ENCODE measurements around the gene RPL19.
"Not testable (repeated sequence)": the region's sequence is repeated elsewhere in the genome, so short reads cannot be mapped to it uniquely, and the experiment has no call there.

RPL19 gene

DNA sequence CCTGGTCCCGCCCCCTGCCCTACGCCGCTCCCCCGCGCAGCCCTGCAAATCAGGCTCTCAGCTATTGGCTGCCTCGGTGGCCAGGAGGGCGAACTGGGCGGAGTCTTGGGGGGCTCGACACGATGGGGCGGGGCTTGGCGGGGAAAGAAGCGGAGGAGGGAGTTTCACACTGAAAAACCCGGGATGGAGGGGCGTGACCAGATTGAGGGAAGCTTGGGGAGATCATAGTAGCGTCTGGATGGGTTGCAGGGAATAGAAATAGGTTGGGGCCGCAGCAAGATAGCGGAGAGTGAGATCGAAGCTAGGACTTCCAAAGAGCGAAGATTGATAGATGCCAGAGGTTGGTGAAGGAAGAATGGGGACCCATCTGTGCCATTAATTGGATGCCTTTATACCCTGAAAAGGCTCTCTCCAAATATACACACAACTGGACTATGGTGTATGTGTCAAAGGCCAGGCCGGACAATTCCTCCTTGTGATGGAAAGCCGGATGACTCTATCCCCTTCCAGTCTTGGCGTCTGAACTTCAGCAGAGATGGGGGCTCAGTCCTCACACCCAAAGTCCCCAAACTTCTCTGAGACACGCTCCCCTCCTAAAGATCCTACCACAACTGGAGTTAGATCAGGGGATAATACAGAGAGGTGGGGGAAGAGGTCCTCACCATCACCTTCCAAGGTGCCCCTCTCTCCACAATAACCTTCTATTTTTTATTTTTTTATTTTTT is 26.0 kb downstream of the RPL19 start:
- no peak for DNase-seq

DNA sequence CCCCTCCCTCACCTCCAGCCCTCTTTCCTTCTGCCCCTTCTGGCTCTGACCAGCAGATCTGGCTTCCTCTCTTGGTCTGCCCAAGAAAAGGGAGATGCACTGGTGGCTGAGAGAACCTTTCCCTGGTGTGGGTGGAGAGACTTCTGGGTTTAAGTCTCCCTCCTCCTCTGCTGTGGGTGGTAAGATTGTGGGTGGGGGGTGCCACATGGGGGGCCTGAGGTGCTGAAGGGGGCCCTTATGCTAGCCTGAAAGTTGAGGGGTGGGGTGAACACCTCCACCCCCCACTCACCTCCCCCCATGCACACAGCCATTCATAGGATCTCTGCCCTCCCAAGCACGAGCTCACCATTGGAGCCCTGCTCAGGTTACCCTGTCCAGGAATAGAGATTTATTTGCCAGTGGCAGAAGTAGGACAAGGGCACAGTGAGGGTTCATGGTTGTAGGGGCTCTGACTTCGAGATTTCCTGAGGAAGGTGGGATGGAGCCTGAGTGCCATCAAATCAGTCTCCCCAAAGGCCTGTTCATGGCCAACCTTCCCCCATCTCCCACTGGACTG is 27.4 kb downstream of the RPL19 start:
- no peak for DNase-seq

DNA sequence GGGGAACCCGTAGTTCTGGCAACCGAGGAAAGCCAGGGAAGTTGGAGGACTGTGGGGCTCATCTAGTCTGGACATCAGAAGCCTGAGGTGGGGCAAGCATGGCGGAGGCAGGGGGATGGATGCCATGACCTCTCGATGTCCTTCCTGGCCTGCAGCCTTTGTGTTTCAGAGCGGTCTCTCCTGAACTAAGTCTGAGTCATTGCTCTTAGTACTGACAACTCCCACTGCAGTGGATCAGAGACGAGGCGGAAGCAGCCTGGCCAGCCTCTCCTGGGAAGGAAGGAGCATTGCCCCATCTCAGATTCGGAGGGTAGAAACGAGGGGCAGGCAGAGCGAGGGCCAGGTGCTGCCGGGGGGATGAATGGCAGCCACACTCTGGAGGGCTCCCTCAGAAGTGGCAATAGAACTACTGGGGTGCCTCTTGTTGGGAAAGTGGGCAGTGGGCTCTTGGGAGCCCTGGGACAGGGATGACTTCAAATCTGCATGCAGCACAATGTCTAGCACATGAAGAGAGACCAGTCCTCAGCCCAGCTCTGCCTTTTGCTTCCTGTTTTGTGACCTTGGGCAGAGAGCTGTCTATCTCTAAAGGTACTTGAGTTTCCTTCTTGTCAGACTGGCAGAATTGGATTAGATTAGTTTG is 29.3 kb downstream of the RPL19 start:
- no peak for DNase-seq

DNA sequence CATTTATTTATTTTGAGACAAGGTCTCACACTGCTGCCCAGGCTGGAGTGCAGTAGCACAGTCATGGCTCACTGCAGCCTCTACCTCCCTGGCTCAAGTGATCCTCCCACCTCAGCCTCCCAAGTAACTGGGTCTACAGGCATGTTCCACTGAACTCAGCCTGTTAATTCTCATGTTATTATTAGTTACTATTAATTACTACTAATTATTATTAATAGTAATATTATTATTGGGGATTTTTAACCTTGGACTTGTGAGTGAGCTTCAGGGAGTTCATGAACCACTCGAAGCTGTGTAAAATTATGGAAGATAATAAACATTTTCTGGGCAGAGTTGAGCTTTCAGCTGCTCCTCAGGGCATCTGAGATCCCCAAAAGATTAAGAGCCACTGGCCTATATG is 30.3 kb downstream of the RPL19 start:
- no peak for DNase-seq

DNA sequence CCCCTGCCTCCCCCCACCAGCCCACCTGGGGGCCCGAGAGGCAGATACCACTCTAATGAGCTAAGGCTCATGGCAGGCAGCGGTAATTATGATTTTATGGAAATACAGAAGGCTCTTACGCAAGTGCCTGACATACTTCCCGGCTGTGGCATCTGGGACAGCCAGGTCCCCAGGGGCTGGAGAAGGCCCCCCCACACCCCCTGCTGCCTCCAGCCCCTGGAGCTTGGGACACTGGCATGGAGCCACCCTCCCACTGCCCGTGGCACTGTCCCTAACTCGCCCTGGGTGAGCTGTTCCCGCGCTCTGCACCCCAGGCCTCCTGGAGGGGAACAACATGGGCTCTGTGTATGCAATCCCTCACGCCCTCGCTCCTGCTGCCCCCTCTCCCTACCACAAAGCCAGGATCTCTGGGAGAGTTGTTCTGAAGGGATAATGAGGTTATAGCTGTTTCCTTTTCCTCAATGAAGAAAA is 31.0 kb downstream of the RPL19 start:
- no peak for DNase-seq

DNA sequence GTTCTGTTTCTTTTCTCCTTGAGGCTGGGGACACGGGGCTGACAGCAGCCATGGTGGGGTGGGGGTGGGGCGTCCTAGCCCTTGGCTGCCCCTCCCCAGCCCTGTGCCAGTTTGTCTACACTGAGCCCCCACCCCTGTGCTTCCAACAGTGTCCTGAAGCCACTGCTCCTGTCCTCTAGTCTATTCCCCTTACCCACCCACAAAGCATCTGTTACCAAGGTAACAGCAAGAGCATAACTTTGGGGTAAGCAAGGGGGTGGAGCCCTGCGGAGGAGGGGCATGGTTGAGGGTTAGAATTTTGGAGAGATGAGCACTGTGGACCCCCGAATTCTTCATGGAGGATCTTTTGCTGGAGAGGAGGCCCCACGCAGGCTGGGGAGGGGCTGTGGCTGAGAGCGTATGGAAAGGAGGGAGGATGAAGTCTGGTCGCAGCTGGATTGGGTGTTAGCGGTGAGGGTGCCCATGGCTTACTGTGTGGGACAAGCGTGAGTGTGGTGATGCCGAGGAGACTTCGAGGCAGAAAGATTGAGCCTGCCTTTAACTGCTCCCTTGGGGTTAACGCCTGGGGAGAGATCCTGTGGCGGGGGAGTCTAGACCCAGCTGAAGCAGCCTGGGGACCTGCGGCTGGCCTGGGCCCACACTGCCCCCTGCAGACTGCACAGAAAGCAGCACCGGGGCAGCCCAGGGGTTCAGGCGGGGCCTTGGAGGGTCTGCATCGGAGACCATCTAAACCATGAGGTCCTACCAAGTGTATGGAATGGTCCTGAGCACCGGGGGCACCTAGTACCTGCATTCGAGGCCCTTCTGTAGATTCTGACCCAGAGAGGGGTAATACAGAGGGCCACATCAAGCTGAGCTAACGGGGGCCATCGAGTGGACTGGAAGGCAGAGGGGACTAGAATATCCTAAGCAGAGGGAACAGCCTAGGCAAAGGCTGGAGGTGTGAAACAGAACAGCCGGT is 31.8 kb downstream of the RPL19 start:
- peak; percentile 52 for DNase-seq

DNA sequence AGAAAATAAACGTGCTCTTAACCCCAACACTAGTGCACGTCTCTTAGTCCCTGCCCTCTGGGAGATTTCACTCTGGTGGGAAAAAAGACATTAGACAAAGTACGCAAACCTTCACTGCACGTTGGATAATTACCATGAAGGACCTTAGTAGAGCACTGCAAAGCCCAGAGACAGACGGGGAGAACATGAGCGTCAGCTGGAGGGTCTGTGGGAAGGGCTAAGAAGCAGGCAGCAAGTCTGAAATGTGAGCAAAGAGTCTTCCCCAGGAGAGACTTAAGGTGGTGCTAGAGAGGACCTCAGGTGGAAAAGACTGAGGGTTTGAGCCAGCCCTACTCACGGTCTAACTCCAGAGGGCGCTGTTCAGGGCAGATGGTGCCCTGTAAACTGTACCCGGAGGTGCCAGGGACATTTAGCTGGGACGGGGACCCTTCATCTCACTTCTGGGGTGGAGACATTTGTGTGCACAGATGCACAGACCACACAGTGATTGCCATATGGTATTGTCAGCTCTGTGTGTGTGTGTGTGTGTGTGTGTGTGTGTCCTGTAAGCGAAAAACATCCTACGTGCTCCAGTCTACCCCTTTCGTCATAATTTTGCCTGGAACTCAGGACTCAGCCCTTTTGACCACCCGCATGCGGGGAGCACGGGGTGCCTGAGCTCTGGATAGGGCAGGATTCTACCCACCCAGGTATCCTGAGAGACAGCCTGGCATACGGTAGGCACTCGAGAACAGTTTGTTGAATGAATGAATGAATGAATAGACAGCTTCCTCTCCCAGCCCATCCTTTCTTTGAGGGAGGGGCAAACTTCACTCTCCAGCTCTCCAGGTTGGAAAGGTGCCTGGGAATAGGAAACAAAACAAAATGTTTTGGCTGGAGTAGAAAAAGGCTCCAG is 35.7 kb downstream of the RPL19 start:
- peak; percentile 41 for DNase-seq

DNA sequence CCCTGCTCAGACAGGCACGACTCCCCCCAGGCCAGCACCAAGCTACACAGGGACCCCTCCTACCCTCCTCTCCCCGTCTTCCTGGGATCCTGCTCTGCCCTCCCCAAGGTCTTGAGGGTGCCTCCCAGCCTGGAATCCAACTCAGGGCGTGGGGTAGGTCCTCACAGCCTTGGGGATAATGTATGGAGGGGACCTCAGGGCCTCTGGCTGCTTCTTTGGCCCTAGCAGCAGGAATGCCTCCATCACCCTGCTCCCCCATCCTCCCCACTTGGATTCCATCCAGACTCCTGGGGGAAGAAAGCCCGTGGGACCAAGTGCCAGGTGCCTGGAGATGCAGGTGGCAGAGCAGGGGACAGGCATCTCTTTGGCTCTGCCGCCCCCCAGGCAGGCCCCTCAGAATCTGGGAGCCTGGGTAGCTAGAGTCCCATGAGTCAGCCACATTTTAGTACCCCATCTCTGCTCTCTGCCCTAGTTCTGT is 36.4 kb downstream of the RPL19 start:
- no peak for DNase-seq

DNA sequence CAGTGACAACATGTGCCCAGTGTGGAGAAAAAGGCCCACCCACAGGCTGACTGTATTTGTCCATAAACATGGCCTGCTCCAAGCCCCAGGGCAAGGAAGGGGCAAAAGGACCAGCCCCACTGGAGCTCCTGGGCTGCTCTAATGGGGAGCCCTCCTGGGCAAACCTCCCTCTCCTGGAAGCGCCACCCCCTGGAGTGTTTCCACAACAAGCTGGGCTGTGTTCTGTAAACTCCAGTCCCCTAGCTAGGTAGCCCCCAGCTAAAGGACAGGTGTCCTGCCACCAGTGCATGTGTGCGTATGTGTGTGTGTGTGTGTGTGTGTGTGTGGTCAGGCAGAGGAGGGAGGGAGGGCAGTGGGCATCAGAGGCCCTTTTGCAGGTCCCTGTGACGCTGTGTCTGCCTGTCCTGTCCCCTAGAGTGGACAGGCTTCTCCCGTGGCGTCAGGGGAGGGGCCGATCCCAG is 36.9 kb downstream of the RPL19 start:
- no peak for DNase-seq

DNA sequence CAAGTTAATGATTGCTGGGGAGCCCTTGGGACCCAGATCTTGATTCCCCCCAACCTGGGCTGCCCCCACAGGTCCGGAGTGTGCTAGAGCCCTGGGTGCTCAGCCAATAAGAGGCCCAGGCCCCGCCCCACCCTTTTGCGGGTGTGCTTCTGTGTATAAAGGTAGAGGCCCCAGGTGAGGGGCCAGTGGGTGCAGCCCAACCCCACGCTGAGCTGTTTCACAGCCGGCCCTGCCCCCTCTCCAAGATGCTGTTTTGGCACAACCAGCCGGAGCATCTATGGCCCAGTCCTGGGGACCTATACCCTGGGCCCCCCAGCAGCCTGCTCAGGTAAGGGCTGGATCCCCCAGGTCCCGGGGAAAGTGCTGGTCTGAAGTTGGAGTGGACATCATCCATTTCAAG is 37.5 kb downstream of the RPL19 start:
- DNase-seq = no peak

DNA sequence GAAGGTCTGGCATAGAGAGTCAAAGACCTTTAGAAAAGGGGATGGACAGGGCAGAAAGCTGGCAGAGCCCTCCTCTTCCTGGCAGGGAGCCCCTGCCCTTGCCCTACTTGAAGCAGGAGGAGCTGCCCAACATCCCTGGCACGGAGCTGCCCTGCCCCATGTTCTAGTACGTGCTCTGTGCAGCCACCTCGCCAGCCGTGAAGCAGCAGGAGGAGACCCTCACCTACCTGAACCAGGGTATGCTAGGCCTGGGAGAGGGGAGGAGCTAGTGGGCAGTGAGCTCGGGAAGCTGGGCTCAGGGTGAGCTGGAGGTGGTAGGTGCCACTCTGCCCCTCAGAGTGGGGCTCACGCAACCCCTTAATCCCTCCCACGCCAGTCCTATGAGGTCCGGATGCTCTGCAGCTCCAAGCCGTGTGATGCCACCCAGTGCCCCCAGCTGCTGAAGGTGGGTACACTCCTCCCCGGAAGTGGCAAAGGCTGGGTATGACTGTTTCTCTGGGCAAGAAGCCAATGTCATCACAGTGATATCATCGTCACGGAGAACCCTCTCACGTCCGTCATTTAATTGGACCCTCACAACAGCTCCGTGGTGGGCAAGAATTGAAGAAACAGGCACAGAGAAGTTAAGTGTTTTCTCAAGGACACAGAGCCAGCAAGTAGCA is 38.4 kb downstream of the RPL19 start:
- peak; percentile 74 for DNase-seq

DNA sequence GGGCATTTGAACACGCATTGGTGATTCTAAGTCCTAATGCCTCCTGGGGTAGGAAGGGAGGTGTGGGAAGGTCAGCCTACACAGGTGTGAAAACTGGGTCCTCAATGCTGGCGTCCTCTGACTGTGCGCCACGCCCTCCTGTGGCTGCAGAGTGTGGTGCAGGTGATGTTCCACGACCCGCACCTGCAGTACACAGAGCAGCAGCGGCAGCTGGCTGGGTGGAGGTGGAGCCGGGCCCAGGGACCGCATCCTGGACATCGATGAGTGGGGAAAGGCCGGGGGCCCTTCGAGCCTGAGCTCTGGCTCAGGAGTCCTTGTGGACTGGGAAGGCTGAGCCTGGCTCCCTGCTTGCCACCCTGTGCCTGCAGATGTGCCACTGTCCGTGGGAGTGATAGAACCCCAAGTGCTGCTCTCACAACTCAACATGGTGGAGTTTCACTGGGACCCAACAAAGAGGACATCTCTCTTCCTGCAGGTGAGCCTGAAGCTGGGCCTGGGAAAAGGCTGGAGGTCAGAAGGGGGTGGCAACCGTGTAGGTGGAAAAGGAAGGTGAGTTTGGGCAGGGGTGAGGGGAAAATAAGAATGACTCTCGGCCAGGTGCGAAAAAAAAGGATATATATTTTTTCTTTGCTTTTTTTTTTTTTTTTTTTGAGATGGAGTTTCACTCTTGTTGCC is 39.7 kb downstream of the RPL19 start:
- peak; percentile 70 for DNase-seq

DNA sequence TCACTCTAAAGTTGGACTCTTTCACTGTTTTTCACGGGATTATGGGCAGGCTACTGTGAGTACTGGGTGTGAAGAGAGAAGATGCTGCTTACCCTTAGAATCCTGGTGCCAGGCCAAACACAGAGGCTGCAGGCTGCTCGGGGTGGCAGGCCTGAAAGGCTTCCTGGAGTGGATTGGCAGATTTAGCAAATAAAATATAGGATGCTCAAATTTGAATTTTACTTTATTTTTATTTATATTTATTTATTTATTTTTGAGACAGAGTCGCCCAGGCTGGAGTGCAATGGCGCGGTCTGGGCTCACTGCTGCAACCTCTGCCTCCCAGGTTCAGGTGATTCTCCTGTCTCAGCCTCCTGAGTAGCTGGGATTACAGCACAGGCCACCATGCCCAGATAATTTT is 40.5 kb downstream of the RPL19 start:
- DNase-seq = no peak

DNA sequence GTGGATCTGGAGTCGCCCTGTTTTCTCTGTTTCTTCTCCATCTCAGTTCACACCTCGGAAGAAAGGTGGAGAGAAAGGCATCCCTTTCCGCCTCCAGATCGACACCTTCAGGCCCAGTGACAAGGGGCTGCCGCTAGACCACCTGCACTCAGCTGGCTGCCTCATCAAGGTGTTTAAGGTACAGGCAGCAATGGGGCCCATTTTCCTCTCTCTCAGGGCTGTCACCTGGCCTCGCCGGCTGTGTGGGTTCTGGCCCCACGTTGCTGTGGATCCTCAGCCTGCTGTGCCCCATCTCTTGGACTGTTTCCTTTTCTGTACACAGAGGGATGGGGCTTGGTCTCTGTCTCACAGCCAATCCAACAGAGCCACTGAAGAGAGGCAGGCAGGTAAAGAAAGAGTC is 43.1 kb downstream of the RPL19 start:
- no peak for DNase-seq

DNA sequence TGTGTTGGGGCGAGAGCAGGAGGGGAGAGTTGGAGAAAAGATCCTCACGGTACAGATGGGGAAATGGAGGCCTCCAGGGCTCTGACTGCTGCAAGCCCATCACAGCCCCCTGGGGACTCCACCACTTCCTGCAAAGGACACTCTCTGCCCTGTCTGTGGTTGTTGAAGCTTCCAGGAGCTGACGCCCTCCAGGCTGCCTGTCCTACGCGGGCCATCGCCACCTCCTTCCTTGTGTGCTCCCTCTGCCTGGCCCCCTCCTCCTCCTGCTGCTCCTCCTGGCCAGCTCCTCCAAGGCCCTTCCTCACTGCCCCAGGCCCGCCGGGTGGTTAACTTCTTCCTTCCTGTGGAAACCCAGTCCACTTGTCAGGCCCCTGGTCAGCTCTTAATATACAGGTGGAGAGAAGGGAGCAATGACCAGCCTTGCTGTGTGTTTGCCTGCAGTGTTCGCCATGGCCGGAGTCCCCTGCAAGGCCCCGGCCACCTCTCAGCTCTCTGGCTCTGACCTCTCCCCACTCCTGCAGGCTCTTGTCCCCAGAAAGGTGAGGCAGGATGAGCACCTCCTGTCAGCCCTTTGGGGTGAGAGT is 44.0 kb downstream of the RPL19 start:
- no peak for DNase-seq

DNA sequence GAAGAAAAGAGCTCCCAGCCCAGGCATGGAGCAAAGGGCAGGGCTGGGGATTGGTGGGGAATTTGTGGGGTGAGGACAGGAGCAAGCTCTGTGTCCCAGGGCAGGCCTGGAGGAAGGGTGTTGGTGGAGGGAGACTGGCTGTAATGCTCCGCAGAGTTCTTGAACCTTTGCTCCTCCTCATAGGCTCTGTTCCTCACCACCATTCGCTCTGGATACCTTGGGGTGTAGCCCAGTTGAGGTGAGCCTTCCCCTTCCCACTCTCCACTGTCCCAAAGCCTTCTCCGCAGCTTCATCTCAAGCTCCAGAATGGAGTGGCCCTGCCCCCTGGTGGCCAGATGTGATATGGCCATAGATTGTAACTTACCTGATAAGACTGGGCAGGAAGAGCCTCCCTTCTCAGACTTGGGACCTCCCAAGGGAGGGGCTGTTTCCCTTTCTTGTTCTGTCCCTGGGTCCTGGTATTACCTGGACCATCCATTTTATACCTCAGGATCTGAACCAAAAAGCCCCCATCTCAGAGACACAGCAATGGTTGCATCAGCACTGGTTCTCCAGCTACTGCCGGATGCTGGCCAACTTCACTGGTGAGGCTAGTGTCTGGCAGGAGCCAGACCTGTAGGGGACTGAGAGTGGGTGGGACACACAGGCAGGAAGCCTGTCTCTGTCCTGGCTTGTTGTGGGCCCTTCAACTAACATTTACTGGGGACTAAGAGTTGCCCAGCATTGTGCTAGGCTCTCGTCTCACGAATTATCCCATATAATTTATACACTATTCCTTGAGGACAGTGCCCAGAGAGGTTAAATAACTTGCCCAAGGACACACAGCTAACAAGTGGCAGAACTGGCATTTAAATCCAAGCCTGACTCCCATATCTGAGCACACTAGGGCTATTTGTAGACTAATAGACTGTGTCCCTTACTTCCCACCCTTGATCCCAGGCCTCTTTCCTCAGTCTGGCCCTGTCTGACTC is 44.8 kb downstream of the RPL19 start:
- peak; percentile 87 for DNase-seq

DNA sequence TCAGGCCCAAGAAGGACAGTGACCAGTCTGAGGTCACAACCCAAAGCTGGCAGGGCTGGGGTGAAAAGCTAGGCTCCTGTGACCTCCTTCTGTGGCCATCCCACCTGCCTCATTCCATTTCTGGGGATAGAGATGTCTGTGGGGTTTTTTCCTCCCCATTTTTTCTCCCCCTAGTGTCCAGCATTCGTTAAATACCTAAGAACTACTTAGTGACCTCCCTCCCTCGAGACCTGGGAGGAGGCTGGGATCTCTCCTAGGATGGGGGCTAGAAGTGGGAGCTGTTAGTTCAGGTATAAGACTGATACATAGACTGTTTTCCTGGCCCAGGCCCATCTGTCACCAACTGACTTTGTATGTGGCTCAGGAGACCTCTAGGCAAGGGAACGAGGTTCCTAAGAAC is 46.2 kb downstream of the RPL19 start:
- DNase-seq = no peak

DNA sequence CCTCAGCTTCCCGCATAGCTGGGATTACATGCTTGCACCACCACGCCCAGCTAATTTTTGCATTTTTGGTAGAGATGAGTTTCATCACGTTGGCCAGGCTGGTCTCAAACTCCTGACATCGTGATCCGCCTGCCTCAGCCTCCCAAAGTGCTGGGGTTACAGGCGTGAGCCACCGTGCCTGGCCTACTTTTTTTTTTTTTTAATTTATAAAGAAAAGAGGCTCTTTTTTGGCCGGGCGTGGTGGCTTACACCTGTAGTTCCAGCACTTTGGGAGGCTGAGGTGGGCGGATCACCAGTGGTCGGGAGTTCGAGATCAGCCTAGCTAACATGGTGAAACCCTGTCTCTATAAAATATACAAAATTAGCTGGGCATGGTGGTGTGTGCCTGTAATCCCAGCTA is 50.0 kb downstream of the RPL19 start:
- not testable (repeated sequence) for DNase-seq

DNA sequence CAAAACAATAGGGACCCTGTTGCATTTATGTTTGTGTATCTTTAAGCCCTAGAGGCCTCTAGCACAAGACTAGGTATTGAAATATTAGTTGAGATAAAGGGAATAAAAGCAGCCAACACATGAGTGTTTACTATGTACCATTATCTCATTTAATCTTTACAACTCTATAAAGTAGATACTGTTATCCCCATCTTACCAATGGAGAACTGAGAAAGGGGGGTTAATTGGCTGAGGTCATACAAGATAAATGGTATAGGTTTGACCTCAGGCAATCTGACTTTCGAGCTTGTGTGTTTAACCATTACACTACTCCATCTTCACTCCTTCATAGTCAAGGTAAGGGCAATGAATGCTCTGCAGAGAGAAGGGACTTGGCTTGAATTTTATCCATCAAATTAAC is 51.9 kb downstream of the RPL19 start:
- DNase-seq = no peak
